ENCODE results near the gene CLCNKA.
"Not testable (repeated sequence)": the region's sequence is repeated elsewhere in the genome, so short reads cannot be mapped to it uniquely, and the experiment has no call there.

DNA sequence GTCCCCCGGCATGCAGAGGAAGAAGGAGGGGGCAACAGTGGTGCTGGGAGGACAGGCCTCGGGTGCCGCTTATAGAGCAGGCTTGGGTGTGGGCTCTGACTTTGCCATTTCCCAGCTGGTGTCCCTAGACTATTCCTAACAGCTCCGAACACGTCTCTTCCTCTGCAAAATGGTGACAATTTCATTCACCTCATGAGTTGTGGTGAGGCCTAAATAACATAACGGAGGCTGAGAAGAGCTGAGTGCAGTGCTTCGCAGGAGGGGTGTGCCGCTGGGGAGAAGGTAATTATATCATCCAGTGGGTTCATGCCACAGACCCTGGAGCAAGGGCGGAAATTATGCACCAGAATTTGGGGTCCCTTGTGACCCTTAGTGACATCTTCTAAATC is 40.8 kb downstream of the CLCNKA start:
- TF ChIP-seq, protein P1, sequence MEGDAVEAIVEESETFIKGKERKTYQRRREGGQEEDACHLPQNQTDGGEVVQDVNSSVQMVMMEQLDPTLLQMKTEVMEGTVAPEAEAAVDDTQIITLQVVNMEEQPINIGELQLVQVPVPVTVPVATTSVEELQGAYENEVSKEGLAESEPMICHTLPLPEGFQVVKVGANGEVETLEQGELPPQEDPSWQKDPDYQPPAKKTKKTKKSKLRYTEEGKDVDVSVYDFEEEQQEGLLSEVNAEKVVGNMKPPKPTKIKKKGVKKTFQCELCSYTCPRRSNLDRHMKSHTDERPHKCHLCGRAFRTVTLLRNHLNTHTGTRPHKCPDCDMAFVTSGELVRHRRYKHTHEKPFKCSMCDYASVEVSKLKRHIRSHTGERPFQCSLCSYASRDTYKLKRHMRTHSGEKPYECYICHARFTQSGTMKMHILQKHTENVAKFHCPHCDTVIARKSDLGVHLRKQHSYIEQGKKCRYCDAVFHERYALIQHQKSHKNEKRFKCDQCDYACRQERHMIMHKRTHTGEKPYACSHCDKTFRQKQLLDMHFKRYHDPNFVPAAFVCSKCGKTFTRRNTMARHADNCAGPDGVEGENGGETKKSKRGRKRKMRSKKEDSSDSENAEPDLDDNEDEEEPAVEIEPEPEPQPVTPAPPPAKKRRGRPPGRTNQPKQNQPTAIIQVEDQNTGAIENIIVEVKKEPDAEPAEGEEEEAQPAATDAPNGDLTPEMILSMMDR (IDR thresholded peaks at IDR 0.05) = not testable (repeated sequence)
- not testable (repeated sequence) for TF ChIP-seq POLR2A (IDR thresholded peaks at IDR 0.05)

Measured in right lobe of liver (tissue), 4 donors.